Neural cell (in vitro differentiated cells): ENCODE data around the gene NLRP5. TPM values are rescaled to one million over a fixed set of nuclear protein-coding genes. Genes with fewer than 3 reads are reported as not detected.

Experiments used
- H2AFZ ChIP-seq: fragments of 200-600, 300-800 bp; sonication (generic), shearing (Covaris generic); 2 replicates; pipeline ENCODE4 v1.6.0; 2014; ENCODE audit warnings: low read depth, mild to moderate bottlenecking, antibody characterized with exemption, low read length, moderate library complexity
- H3F3A ChIP-seq: fragments of 200-600 bp; shearing (Covaris generic); 2 replicates; pipeline ENCODE4 v1.6.1; 2016; ENCODE audit warnings: mild to moderate bottlenecking, moderate library complexity, mixed read lengths, antibody characterized with exemption, low read length; ENCODE audit not compliant: insufficient read depth, poor library complexity, severe bottlenecking
- H3K27ac ChIP-seq: fragments of 200-600, 300-800 bp; sonication (generic), shearing (Covaris generic); 2 replicates; pipeline ENCODE4 v1.5.1; 2014; ENCODE audit warnings: mild to moderate bottlenecking, low read length, moderate library complexity
- H3K27me3 ChIP-seq: fragments of 300-800, 200-600 bp; sonication (generic), shearing (Covaris generic); 2 replicates; pipeline ENCODE4 v1.6.0; 2014; ENCODE audit warnings: mild to moderate bottlenecking, low read depth, low read length, moderate library complexity; ENCODE audit not compliant: insufficient read depth
- H3K36me3 ChIP-seq: fragments of 300-800, 200-600 bp; sonication (generic), shearing (Covaris generic); 2 replicates; pipeline ENCODE4 v1.5.1; 2014; ENCODE audit warnings: mild to moderate bottlenecking, antibody characterized with exemption, low read length, moderate library complexity; ENCODE audit not compliant: insufficient read depth
- H3K4me2 ChIP-seq: fragments of 300-800, 200-600 bp; sonication (generic), shearing (Covaris generic); 2 replicates; pipeline ENCODE4 v1.6.0; 2014; ENCODE audit warnings: mild to moderate bottlenecking, low read length
- H3K4me3 ChIP-seq: fragments of 300-800, 200-600 bp; sonication (generic), shearing (Covaris generic); 2 replicates; pipeline ENCODE4 v1.5.1; 2014; ENCODE audit warnings: mild to moderate bottlenecking, low read length, moderate library complexity
- H3K79me2 ChIP-seq: fragments of 200-600 bp; shearing (Covaris generic); replicated peaks from 2 replicates; pipeline ENCODE4 v1.6.0; 2014; ENCODE audit warnings: mild to moderate bottlenecking, low read length, moderate library complexity; ENCODE audit not compliant: insufficient read depth
- H3K9ac ChIP-seq: fragments of 300-800, 200-600 bp; sonication (generic), shearing (Covaris generic); 2 replicates; pipeline ENCODE4 v1.6.1; 2016; ENCODE audit warnings: mild to moderate bottlenecking, low read length, mixed read lengths
- H3K9me2 ChIP-seq: fragments of 200-600 bp; shearing (Covaris generic); 2 replicates; pipeline ENCODE4 v1.6.1; 2016; ENCODE audit warnings: mild to moderate bottlenecking, low read length, mixed read lengths; ENCODE audit not compliant: insufficient read depth
- H3K9me3 ChIP-seq: fragments of 200-600, 300-800 bp; sonication (generic), shearing (Covaris generic); 2 replicates; pipeline ENCODE4 v1.6.1; 2016; ENCODE audit warnings: mild to moderate bottlenecking, mixed run types, low read length, moderate library complexity, mixed read lengths
- H4K20me1 ChIP-seq: fragments of 200-600 bp; shearing (Covaris generic); 2 replicates; pipeline ENCODE4 v1.6.1; 2016; ENCODE audit warnings: mild to moderate bottlenecking, mixed run types; ENCODE audit not compliant: insufficient read depth
- CTCF ChIP-seq: fragments of 450-650 bp; IDR thresholded peaks from 2 replicates; pipeline ENCODE4 v1.5.1; 2014; ENCODE audit warnings: antibody characterized with exemption, mild to moderate bottlenecking, moderate library complexity; ENCODE audit not compliant: poor library complexity, severe bottlenecking
- EP300 ChIP-seq: fragments of 450-650 bp; conservative IDR thresholded peaks from 2 replicates; pipeline ENCODE4 v1.6.1; 2014; ENCODE audit warnings: antibody characterized with exemption, mild to moderate bottlenecking, moderate library complexity; ENCODE audit not compliant: poor library complexity, severe bottlenecking
- EZH2 ChIP-seq: fragments of 200-600, 300-800 bp; shearing (Covaris generic), sonication (generic); IDR thresholded peaks from 2 replicates; pipeline ENCODE4 v1.6.1; 2014; ENCODE audit warnings: antibody characterized with exemption, low read length, borderline replicate concordance, mild to moderate bottlenecking; ENCODE audit not compliant: insufficient read depth, poor library complexity, severe bottlenecking
- MXI1 ChIP-seq: fragments of 450-650 bp; conservative IDR thresholded peaks from 2 replicates; pipeline ENCODE4 v1.6.1; 2014; ENCODE audit warnings: antibody characterized with exemption, mild to moderate bottlenecking; ENCODE audit not compliant: poor library complexity, severe bottlenecking
- POLR2AphosphoS5 ChIP-seq: IDR thresholded peaks from 2 replicates; pipeline ENCODE4 v1.6.1; 2012
- RAD21 ChIP-seq: fragments of 450-650 bp; conservative IDR thresholded peaks from 2 replicates; pipeline ENCODE4 v1.6.1; 2014; ENCODE audit warnings: antibody characterized with exemption, mild to moderate bottlenecking, moderate library complexity
- REST ChIP-seq: IDR thresholded peaks from 2 replicates; pipeline ENCODE4 v1.6.1; 2012; ENCODE audit warnings: borderline replicate concordance
- SMC3 ChIP-seq: fragments of 450-650 bp; conservative IDR thresholded peaks from 2 replicates; pipeline ENCODE4 v1.6.1; 2014; ENCODE audit warnings: antibody characterized with exemption, mild to moderate bottlenecking, moderate library complexity; ENCODE audit not compliant: poor library complexity
- TAF1 ChIP-seq: IDR thresholded peaks from 2 replicates; pipeline ENCODE4 v1.6.1; 2012; ENCODE audit warnings: low read depth
- polyA plus RNA-seq: library from polyadenylated mRNA; depleted of rRNA; stranded (reverse); fragments of >200 nt; gene quantifications from 2 replicates; pipeline ENCODE4 v1.2.3, GENCODE V29; 2014

The NLRP5 gene
- polyA plus RNA-seq, 1 donor from 2014 or later: not detected

- Histone ChIP-seq H3K36me3 (no peaks in the 10 kb centered on the region), H3K27ac (no peak overlapping the region), H3K79me2 (peaks cover 27% of the 10 kb centered on the region), H4K20me1 (no peaks in the 10 kb centered on the region), H3K9me3 (no peaks in the 10 kb centered on the region), H3K4me3 (no peak overlapping the region), H3F3A (no peaks in the 10 kb centered on the region), H3K27me3 (no peaks in the 10 kb centered on the region), H2AFZ (no peak overlapping the region), H3K9ac (no peak overlapping the region), H3K4me2 (no peak overlapping the region), H3K9me2 (no peaks in the 10 kb centered on the region)
- TF ChIP-seq POLR2AphosphoS5 (no peak), MXI1 (no peak), TAF1 (no peak), CTCF (no peak), RAD21 (no peak), EP300 (no peak), EZH2 (no peak), REST (no peak), SMC3 (no peak)
Observed at GRCh38 chr19:56106397-56106849, 119.8 kb downstream of the NLRP5 start.

GRCh38 chr19:56106993-56107392 lies 120.4 kb downstream of the NLRP5 start:
- peaks cover 29% of the 10 kb centered on the region for H3K79me2 ChIP-seq
- H4K20me1 ChIP-seq: no peaks in the 10 kb centered on the region
- H3K9ac ChIP-seq: no peak overlapping the region
- no peaks in the 10 kb centered on the region for H3K9me2 ChIP-seq
- no peaks in the 10 kb centered on the region for H3F3A ChIP-seq
- no peaks in the 10 kb centered on the region for H3K9me3 ChIP-seq
- H3K27ac ChIP-seq: no peak overlapping the region
- TF ChIP-seq EZH2 (no peak), REST (no peak), EP300 (no peak), MXI1 (no peak), SMC3 (no peak)
- no peak overlapping the region for H2AFZ ChIP-seq
- no peaks in the 10 kb centered on the region for H3K36me3 ChIP-seq
- H3K4me3 ChIP-seq: no peak overlapping the region
- no peaks in the 10 kb centered on the region for H3K27me3 ChIP-seq
- H3K4me2 ChIP-seq: no peak overlapping the region
